ENCODE data around the gene ARHGAP10. TPM values are rescaled to one million over a fixed set of nuclear protein-coding genes. Genes with fewer than 3 reads are reported as not detected.

The ARHGAP10 gene
- total and polyA plus RNA-seq, 3 donors from 2014 or later: 17.4 to 108 (median 83.5) TPM

GRCh38 chr4:147837854-147838253 is 106.0 kb downstream of the ARHGAP10 start:
- H3K27me3 ChIP-seq: no peaks in the 10 kb centered on the region
- no peaks in the 10 kb centered on the region for H3K9me3 ChIP-seq
- peak overlapping the region; percentile 59 to 84 for H3K27ac ChIP-seq
- DNase-seq: no peak
- peaks cover 55% of the 10 kb centered on the region for H3K4me1 ChIP-seq
- H3K36me3 ChIP-seq (ENCODE audit: low read depth, missing control alignments): no peaks in the 10 kb centered on the region
- 83 to 89% methylated on average over 1 of the region's 1 CpG for WGBS, 2 donors
- no peak overlapping the region for H3K4me3 ChIP-seq
- no peak for TF ChIP-seq POLR2A (IDR thresholded peaks at IDR 0.05)
- intact Hi-C loops (cut with DNase I; ENCODE audit: low total_unique reads): no loop called here

DNA sequence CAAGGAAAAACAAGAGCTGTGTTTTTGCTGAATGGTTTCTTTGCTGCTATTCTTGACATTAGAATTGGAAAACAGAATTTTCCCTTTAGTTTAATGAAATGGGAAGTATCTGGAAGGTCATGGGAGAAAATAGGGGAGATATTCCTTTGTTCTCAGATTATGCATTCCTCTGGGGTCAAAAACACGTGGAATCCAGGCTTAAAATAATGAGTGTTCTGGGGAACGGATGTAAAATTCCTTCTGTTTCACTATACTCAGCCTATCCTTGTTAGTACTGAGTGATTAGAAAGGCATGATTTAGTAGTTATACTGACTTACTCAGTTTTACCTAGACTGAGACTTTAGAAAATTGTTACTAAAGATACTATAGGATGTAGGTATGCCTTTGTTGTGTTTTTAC is 107.3 kb downstream of the ARHGAP10 start:
- DNase-seq: no peak
- H3K9me3 ChIP-seq: no peaks in the 10 kb centered on the region
- intact Hi-C loops (cut with DNase I; ENCODE audit: low total_unique reads): no loop called here
- no peak overlapping the region for H3K4me3 ChIP-seq
- 33 to 42% methylated on average over 2 of the region's 2 CpGs for WGBS, 2 donors
- TF ChIP-seq, protein P1, sequence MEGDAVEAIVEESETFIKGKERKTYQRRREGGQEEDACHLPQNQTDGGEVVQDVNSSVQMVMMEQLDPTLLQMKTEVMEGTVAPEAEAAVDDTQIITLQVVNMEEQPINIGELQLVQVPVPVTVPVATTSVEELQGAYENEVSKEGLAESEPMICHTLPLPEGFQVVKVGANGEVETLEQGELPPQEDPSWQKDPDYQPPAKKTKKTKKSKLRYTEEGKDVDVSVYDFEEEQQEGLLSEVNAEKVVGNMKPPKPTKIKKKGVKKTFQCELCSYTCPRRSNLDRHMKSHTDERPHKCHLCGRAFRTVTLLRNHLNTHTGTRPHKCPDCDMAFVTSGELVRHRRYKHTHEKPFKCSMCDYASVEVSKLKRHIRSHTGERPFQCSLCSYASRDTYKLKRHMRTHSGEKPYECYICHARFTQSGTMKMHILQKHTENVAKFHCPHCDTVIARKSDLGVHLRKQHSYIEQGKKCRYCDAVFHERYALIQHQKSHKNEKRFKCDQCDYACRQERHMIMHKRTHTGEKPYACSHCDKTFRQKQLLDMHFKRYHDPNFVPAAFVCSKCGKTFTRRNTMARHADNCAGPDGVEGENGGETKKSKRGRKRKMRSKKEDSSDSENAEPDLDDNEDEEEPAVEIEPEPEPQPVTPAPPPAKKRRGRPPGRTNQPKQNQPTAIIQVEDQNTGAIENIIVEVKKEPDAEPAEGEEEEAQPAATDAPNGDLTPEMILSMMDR (IDR thresholded peaks at IDR 0.05): no peak
- no peak for TF ChIP-seq POLR2A (IDR thresholded peaks at IDR 0.05)
- peaks cover 65% of the 10 kb centered on the region for H3K4me1 ChIP-seq
- no peaks in the 10 kb centered on the region for H3K27me3 ChIP-seq
- no peaks in the 10 kb centered on the region for H3K36me3 ChIP-seq (ENCODE audit: low read depth, missing control alignments)
- peak overlapping the region; percentile 59 to 84 for H3K27ac ChIP-seq

DNA sequence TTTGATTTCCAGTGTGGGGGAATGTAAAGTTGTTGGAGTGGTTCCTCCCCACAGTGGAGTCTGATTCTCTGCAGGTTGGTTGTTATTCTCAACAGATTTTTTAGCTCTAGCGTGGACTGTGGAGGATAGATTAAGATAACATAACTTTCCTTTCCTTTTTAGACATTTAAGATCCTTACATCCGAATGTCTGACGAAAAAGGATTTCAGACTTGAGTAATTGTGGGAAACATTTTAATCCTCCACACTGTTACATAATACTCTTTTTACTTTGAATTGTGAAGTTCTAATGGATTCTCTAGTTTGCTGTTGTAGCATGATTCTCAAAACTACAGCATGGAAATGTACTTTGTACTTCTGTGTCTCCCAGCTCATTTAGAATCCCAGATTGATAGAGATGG is 107.8 kb downstream of the ARHGAP10 start:
- Histone ChIP-seq H3K36me3 (ENCODE audit: low read depth, missing control alignments) (no peaks in the 10 kb centered on the region), H3K4me3 (no peak overlapping the region), H3K27ac (peak overlapping the region; percentile 59 to 84), H3K27me3 (no peaks in the 10 kb centered on the region), H3K4me1 (peaks cover 65% of the 10 kb centered on the region), H3K9me3 (no peaks in the 10 kb centered on the region)
- 67 to 73% methylated on average over 3 of the region's 3 CpGs for WGBS, 2 donors
- intact Hi-C loops (cut with DNase I; ENCODE audit: low total_unique reads): no loop called here
- no peak for DNase-seq
- TF ChIP-seq, protein P1 (IDR thresholded peaks at IDR 0.05): no peak
- no peak for TF ChIP-seq POLR2A (IDR thresholded peaks at IDR 0.05)

DNA sequence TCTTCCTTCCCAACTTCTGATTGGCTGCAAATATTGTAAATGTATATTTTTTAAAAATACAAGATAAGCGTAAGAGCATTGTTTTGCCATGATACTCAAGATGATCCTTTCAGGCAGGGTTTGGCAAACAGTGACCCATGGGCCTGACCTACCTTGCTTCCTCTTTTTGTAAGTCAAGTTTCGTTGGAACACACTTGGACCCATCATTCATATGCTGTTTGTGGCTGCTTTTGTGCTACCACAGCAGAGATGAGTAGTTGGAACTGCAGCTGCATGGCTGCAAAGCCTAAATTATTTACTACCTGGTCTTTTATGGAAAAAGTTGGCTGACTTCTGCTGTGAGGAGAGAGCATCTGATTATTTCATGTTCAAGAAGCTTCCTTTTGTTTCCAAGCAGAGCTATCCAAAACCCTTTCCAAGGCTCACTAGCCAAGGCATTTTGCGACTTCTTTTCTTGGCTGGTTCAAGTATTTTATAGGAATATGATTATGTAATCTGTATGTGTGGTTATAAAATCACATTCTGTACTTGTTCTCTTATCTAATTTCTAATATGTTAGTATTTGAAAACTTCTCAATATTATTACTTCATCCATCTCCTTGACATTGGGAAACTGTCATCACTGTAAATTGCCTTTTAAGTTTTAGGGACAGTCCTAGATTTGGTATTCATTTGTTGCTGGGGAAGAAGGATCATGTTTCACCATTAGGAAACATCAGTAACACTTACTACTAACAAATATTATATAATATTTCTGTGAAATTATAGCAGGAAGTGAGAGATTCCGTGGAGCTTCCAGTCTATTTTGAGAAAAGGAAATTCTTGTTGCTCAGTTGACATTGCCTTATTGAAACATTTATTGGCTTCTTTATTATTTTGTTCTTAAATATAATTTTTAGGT is 109.2 kb downstream of the ARHGAP10 start:
- H3K27ac ChIP-seq: peak overlapping the region; percentile 59 to 92

DNA sequence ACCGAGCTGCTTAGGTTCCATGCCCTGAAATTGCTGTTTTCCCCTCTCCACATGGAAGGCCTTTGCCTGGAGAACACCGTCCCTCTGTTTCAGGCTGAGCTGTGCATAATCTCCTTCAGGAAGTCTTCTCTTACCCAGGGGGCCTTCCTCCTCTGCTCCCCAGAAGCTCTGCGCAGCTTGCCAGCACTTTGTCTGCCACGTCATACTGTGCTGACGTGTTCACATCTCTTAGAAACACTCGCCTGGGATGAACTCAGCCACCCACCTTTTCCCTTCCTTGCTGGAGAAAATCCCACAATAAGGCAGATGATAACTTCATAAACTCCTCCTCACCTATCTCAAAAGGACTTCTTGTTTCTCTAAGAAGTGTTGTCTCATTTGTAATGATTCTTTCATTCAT is 110.7 kb downstream of the ARHGAP10 start:
- intact Hi-C loops (cut with DNase I; ENCODE audit: low total_unique reads): no loop called here
- peak overlapping the region; percentile 74 to 92 for H3K27ac ChIP-seq

More for the DNA sequence above, 109.2 kb downstream of the ARHGAP10 start:
- Histone ChIP-seq H3K36me3 (ENCODE audit: low read depth, missing control alignments) (no peaks in the 10 kb centered on the region), H3K9me3 (no peaks in the 10 kb centered on the region), H3K27me3 (no peaks in the 10 kb centered on the region), H3K4me1 (peaks cover 55% of the 10 kb centered on the region), H3K4me3 (no peak overlapping the region)
- no peak for DNase-seq
- no peak for TF ChIP-seq POLR2A (IDR thresholded peaks at IDR 0.05)
- TF ChIP-seq, protein P1 (IDR thresholded peaks at IDR 0.05): no peak
- intact Hi-C loops (cut with DNase I; ENCODE audit: low total_unique reads): no loop called here
- 66 to 69% methylated on average over 4 of the region's 4 CpGs for WGBS, 2 donors

More for the DNA sequence above, 110.7 kb downstream of the ARHGAP10 start:
- DNase-seq: peak; percentile 83
- 51 to 57% methylated on average over 6 of the region's 6 CpGs for WGBS, 2 donors
- H3K9me3 ChIP-seq: no peaks in the 10 kb centered on the region
- no peaks in the 10 kb centered on the region for H3K27me3 ChIP-seq
- peaks cover 57% of the 10 kb centered on the region for H3K4me1 ChIP-seq
- TF ChIP-seq, protein P1 (IDR thresholded peaks at IDR 0.05): no peak
- TF ChIP-seq POLR2A (IDR thresholded peaks at IDR 0.05): no peak
- no peak overlapping the region for H3K4me3 ChIP-seq
- H3K36me3 ChIP-seq (ENCODE audit: low read depth, missing control alignments): no peaks in the 10 kb centered on the region

Data from testis (tissue), 3 donors.